SK-N-SH treated with all-trans-retinoic acid at 6 μM for 48 hours (cell line): Measurements from ENCODE around the gene RAD51B.

Experiments
- BACH2 ChIP-seq: fragments of 250-450 bp; sonication (Bioruptor Pico); IDR thresholded peaks from 2 replicates; pipeline ENCODE4 v1.9.0; 2021; ENCODE audit warnings: mild to moderate bottlenecking, borderline replicate concordance
- SNAI2 ChIP-seq: fragments of 250-450 bp; sonication (Bioruptor Pico); IDR thresholded peaks from 2 replicates; pipeline ENCODE4 v1.5.0; 2020; ENCODE audit warnings: mild to moderate bottlenecking, moderate library complexity
- TCF4 ChIP-seq: fragments of 250-450 bp; sonication (Bioruptor Pico); IDR thresholded peaks from 2 replicates; pipeline ENCODE4 v1.8.0; 2021; ENCODE audit warnings: mild to moderate bottlenecking, moderate library complexity, borderline replicate concordance
- TF ChIP-seq, protein P1 (sequence below): fragments of 250-450 bp; sonication (Bioruptor Pico); IDR thresholded peaks from 2 replicates; pipeline ENCODE4 v1.8.0; 2021; ENCODE audit warnings: low read depth, mild to moderate bottlenecking, moderate library complexity, borderline replicate concordance

DNA sequence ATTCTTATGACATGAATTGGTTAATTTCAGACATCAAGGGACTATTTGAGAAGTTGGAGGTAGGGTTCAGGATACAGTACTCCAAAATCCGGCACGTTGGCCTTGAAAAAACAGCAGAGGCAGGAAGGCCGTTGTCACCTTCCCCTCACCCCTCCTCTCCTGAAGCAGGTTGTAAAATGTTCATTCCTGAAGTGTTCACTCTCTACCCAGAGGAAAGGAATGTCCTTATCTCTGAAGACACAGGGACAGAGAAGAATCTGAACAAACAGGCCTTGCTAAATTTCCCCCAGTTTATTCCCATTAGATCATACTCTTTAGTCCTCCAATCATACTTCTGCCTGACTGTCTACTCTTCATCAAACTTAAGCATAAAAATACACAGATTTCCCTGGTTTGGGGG is 659.7 kb downstream of the RAD51B start:
- TF ChIP-seq TCF4 (no peak), SNAI2 (CRISPR knock-in tag) (no peak), BACH2 (CRISPR knock-in tag) (no peak)
- TF ChIP-seq, protein P1, sequence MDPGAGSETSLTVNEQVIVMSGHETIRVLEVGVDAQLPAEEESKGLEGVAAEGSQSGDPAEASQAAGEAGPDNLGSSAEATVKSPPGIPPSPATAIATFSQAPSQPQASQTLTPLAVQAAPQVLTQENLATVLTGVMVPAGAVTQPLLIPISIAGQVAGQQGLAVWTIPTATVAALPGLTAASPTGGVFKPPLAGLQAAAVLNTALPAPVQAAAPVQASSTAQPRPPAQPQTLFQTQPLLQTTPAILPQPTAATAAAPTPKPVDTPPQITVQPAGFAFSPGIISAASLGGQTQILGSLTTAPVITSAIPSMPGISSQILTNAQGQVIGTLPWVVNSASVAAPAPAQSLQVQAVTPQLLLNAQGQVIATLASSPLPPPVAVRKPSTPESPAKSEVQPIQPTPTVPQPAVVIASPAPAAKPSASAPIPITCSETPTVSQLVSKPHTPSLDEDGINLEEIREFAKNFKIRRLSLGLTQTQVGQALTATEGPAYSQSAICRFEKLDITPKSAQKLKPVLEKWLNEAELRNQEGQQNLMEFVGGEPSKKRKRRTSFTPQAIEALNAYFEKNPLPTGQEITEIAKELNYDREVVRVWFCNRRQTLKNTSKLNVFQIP (CRISPR knock-in tag): no peak
